Right lobe of liver (tissue), 4 donors: ENCODE measurements around the gene GARIN5A.

Experiments used
- CTCF ChIP-seq, 4 donors: fragments of 200-600 bp in 3 of 4; fragments of 450-650 bp in 1 of 4; IDR thresholded peaks; one replicate each; pipeline versions ENCODE4 v1.5.1 to v1.8.0; 2016 to 2022; ENCODE audit warnings: antibody characterized with exemption in 4 of 4, mild to moderate bottlenecking in 2 of 4
- POLR2A ChIP-seq: fragments of 450-650 bp; IDR thresholded peaks from one replicate; pipeline ENCODE4 v1.6.1; 2017; ENCODE audit warnings: antibody characterized with exemption, mild to moderate bottlenecking
- donor health status: DM: no; HTN: no; CAD: no.
- donor health status: DM: no; HTN: no; CAD: no.
- donor health status: DM: no; HTN: yes; CAD: no.

DNA sequence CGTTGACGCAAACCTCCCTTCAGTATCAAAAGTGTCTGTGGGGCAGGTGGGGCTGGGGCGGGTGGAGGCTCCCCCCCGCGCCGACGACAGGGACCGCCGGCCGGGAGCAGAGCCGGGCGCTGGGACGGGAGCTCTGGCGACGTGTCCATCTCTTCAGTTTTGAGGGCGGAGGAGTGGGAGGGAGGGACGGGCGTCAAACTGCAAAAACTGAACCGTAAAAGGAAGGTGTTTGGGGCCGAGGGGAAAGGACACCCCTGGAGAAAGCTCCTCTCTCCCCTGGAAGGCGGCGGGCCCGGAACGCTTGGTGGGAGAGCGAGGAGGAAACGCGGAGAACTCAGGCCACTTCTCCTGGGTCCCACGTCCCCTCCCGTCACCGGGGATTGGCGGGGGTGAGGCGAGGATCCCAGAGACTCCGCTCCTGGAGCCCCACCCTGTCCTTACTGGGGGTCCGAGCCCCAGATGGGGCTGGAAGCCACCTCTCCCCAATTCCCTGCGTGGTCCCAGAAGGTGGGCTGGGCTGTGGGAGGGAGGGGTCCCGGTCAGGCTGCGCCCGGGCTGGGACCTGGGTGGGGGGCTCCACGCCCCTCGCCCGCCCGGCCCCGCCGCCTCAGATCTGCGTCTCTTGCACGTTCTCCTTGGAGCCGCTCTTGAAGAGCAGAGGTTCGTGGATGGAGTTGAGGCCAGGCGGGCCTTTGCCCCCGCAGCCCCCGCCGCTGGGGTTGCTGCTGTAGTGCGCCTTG lies 40.5 kb upstream of the GARIN5A start:
- TF ChIP-seq POLR2A (no peak), CTCF (IDR thresholded peaks at IDR 0.05) (no peak)
